Endodermal cell (in vitro differentiated cells): ENCODE data around the gene ABCC1. TPM values are rescaled to one million over a fixed set of nuclear protein-coding genes. Genes with fewer than 3 reads are reported as not detected.

ENCODE experiments used
- DNase-seq: peaks from one replicate; pipeline ENCODE4 v3.0.0-alpha.2; 2017
- H3K27ac ChIP-seq: 2 replicates; pipeline ENCODE4 v1.5.1; 2013; ENCODE audit warnings: mild to moderate bottlenecking, low read depth, low read length, moderate library complexity
- H3K27me3 ChIP-seq: 2 replicates; pipeline ENCODE4 v1.6.1; 2013; ENCODE audit warnings: mild to moderate bottlenecking, low read length, moderate library complexity; ENCODE audit not compliant: insufficient read depth, control insufficient read depth, poor library complexity, severe bottlenecking
- H3K36me3 ChIP-seq: 2 replicates; pipeline ENCODE4 v1.7.0; 2013; ENCODE audit warnings: mild to moderate bottlenecking, low read length, moderate library complexity; ENCODE audit not compliant: control insufficient read depth, insufficient read depth
- H3K4me1 ChIP-seq: one replicate; pipeline ENCODE4 v1.7.0; 2013; ENCODE audit warnings: low read length; ENCODE audit not compliant: control insufficient read depth, insufficient read depth
- H3K4me3 ChIP-seq: 2 replicates; pipeline ENCODE4 v1.5.1; 2013; ENCODE audit warnings: mild to moderate bottlenecking, low read length, moderate library complexity
- H3K9ac ChIP-seq: 2 replicates; pipeline ENCODE4 v1.6.1; 2013; ENCODE audit warnings: mild to moderate bottlenecking, low read length, moderate library complexity; ENCODE audit not compliant: poor library complexity, severe bottlenecking; ENCODE audit errors: extremely low read depth
- H3K9me3 ChIP-seq: 2 replicates; pipeline ENCODE4 v1.6.1; 2013; ENCODE audit warnings: mild to moderate bottlenecking, low read length, moderate library complexity; ENCODE audit not compliant: control insufficient read depth
- H3K27ac Mint-ChIP-seq: 2 replicates; pipeline ENCODE4 v1.8.0; 2020; ENCODE audit warnings: mixed read lengths
- H3K27me3 Mint-ChIP-seq: 2 replicates; pipeline ENCODE4 v1.8.0; 2021; ENCODE audit warnings: mild to moderate bottlenecking, mixed read lengths; ENCODE audit not compliant: insufficient read depth
- H3K36me3 Mint-ChIP-seq: 2 replicates; pipeline ENCODE4 v1.8.0; 2020; ENCODE audit warnings: low read depth, mixed read lengths
- H3K4me1 Mint-ChIP-seq: 2 replicates; pipeline ENCODE4 v1.8.0; 2020; ENCODE audit warnings: mixed read lengths
- H3K4me3 Mint-ChIP-seq: 2 replicates; pipeline ENCODE4 v1.8.0; 2020; ENCODE audit warnings: mild to moderate bottlenecking, moderate library complexity, mixed read lengths
- H3K9me3 Mint-ChIP-seq: 2 replicates; pipeline ENCODE4 v1.8.0; 2020; ENCODE audit warnings: mild to moderate bottlenecking, mixed read lengths
- WGBS, 2 experiments: methylation state at CpG; one replicate each; pipeline versions ENCODE4 v1.1.5 to v1.1.7; 2013; ENCODE audit warnings: missing lambda C conversion rate in 2 of 2, mixed read lengths in 1 of 2; ENCODE audit not compliant: insufficient coverage in 1 of 2, insufficient read length in 1 of 2; 5-methylcytosine and 5-hydroxymethylcytosine counted together
- total RNA-seq, 2 donors: library from RNA; stranded (reverse); fragmentation: NEBNext Ultra II Directional in 1 of 2; extraction: Animal tissue kit (Norgen Biotek cat#: 25700) in 1 of 2; gene quantifications; 2 replicates in 1 of 2; 3 replicates in 1 of 2; pipeline ENCODE4 v1.2.1, GENCODE V29; 2021
- TF ChIP-seq, protein P1 (sequence below): fragments of 200-600 bp; sonication (generic); conservative IDR thresholded peaks from 2 replicates; pipeline ENCODE4 v1.5.0; 2021; ENCODE audit warnings: antibody characterized with exemption, mild to moderate bottlenecking

ABCC1 gene
- total RNA-seq, 2 donors from 2014 or later, result 47.1 to 51.2 TPM

DNA sequence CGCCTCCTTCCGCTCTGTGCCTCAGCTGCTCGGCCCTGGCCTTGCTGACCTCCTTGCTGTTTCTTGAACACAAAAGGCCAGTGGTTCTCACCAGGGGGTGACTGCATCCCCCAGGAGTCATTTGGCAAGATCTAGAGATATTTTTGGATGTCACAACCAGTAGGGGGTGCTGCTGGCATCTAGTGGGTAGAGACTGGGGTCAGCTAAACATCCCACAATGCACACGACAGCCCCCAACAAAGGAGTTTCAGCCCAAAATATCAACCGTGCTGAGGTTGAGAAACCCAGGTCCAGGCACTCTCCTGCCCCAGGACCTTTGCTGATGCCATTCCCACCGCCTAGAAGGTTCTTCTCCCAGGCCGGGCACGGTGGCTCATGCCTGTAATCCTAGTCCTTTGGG lies 234.1 kb downstream of the ABCC1 start:
- WGBS, 2 experiments, result 87 to 89% methylated on average over 4 to 8 of the region's 8 CpGs
- H3K27me3 ChIP-seq, result no peaks in the 10 kb centered on the region
- H3K36me3 ChIP-seq, result no peaks in the 10 kb centered on the region
- no peak overlapping the region for H3K4me3 ChIP-seq
- H3K27ac ChIP-seq, result no peak overlapping the region
- Mint-ChIP-seq H3K4me1 (peaks cover 5% of the 10 kb centered on the region), H3K4me3 (no peak overlapping the region), H3K27me3 (no peaks in the 10 kb centered on the region), H3K36me3 (peaks cover 4% of the 10 kb centered on the region), H3K9me3 (peaks cover 15% of the 10 kb centered on the region), H3K27ac (peak overlapping the region; percentile 27)
- TF ChIP-seq, protein P1, sequence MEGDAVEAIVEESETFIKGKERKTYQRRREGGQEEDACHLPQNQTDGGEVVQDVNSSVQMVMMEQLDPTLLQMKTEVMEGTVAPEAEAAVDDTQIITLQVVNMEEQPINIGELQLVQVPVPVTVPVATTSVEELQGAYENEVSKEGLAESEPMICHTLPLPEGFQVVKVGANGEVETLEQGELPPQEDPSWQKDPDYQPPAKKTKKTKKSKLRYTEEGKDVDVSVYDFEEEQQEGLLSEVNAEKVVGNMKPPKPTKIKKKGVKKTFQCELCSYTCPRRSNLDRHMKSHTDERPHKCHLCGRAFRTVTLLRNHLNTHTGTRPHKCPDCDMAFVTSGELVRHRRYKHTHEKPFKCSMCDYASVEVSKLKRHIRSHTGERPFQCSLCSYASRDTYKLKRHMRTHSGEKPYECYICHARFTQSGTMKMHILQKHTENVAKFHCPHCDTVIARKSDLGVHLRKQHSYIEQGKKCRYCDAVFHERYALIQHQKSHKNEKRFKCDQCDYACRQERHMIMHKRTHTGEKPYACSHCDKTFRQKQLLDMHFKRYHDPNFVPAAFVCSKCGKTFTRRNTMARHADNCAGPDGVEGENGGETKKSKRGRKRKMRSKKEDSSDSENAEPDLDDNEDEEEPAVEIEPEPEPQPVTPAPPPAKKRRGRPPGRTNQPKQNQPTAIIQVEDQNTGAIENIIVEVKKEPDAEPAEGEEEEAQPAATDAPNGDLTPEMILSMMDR, result peak; percentile 65
- peak; percentile 73 for DNase-seq
- no peak overlapping the region for H3K9ac ChIP-seq
- H3K4me1 ChIP-seq, result no peaks in the 10 kb centered on the region
- H3K9me3 ChIP-seq, result peaks cover 13% of the 10 kb centered on the region

DNA sequence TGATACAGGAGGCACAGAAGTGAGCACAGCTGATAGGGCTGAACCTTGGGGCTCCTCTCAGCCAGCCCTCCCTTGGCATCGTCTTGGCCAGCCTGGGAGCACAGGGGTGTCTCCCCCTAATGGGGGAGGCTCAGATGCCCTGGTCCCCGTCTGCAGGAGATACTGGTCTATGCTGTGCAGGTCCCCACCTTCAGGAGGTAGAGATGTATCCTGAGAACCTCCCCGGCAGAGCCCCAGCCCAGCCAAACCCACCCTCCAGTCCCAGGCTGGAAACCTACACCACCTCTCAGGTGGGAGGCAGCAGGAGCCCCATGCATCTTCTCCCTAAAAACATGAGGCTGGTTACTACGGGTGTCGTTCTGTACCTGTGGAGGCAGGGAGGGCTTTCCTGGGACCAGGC lies 235.2 kb downstream of the ABCC1 start:
- Histone ChIP-seq H3K4me1 (no peaks in the 10 kb centered on the region), H3K4me3 (no peak overlapping the region), H3K27ac (no peak overlapping the region), H3K27me3 (no peaks in the 10 kb centered on the region), H3K36me3 (no peaks in the 10 kb centered on the region), H3K9ac (no peak overlapping the region), H3K9me3 (peaks cover 5% of the 10 kb centered on the region)
- WGBS, 2 experiments, result 90 to 100% methylated on average over 3 to 5 of the region's 5 CpGs
- H3K4me1 Mint-ChIP-seq, result peaks cover 5% of the 10 kb centered on the region
- no peak overlapping the region for H3K27ac Mint-ChIP-seq
- TF ChIP-seq, protein P1, result no peak
- no peaks in the 10 kb centered on the region for H3K27me3 Mint-ChIP-seq
- no peak overlapping the region for H3K4me3 Mint-ChIP-seq
- H3K9me3 Mint-ChIP-seq, result peaks cover 7% of the 10 kb centered on the region
- DNase-seq, result no peak
- H3K36me3 Mint-ChIP-seq, result no peaks in the 10 kb centered on the region

GRCh38 chr16:16185095-16185494 lies 235.7 kb downstream of the ABCC1 start:
- Histone ChIP-seq H3K9me3 (peaks cover under 1% of the 10 kb centered on the region), H3K4me1 (no peaks in the 10 kb centered on the region), H3K27ac (no peak overlapping the region), H3K9ac (no peak overlapping the region), H3K4me3 (no peak overlapping the region), H3K36me3 (no peaks in the 10 kb centered on the region), H3K27me3 (no peaks in the 10 kb centered on the region)
- no peak for DNase-seq
- H3K27me3 Mint-ChIP-seq, result no peaks in the 10 kb centered on the region
- no peak overlapping the region for H3K27ac Mint-ChIP-seq
- peaks cover 5% of the 10 kb centered on the region for H3K4me1 Mint-ChIP-seq
- H3K36me3 Mint-ChIP-seq, result no peaks in the 10 kb centered on the region
- TF ChIP-seq, protein P1, result no peak
- 50 to 77% methylated on average over 2 to 4 of the region's 4 CpGs for WGBS, 2 experiments
- peaks cover 2% of the 10 kb centered on the region for H3K9me3 Mint-ChIP-seq
- no peak overlapping the region for H3K4me3 Mint-ChIP-seq
